ENCODE data around the gene HM13.
"Not testable (repeated sequence)": the region's sequence is repeated elsewhere in the genome, so short reads cannot be mapped to it uniquely, and the experiment has no call there.

The HM13 gene

DNA sequence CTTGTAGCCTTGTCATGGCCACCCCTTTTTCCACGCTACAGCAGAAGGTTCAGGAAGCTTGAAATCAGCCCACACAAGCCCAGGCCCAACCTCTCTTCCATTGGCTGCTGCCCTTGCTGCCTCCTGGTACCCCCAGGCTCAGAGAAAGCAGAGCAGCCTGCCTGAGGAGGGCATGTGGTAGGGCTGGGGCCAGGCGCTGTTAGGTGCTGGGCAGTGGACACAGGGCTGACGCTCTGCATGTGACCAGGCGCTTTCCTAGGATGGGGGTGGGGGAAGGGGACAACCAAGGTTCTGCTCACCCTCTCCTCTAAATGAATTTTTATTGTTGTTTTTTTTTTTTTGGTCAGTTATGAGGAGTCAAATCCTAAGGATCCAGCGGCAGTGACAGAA lies 54.5 kb downstream of the HM13 start:
- no peak for DNase-seq

DNA sequence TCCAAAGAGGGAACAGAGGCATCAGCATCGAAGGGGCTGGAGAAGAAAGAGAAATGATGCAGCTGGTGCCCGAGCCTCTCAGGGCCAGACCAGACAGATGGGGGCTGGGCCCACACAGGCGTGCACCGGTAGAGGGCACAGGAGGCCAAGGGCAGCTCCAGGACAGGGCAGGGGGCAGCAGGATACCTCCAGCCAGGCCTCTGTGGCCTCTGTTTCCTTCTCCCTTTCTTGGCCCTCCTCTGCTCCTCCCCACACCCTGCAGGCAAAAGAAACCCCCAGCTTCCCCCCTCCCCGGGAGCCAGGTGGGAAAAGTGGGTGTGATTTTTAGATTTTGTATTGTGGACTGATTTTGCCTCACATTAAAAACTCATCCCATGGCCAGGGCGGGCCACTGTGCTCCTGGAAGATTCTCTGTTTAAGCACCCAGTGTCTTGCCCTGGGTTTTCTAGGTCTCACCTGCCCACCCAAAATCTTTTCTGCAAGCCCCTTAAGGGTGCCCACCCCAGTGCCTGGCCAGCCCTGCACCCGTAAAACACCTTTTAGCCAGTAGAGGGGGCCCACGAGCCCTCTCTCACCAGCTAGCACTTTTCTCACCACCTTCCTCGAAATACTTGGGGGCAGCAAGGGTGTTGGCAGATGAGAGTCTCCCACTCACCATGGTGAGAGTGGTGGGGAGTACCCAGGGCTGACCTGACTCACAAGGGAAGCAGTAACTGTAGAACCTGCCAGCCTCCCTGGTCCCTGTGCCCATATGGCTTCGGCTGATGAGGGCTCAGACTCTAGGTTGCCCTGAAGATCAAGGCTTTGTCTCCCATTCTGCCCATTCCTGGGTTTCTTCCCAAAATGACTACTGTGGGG lies 55.1 kb downstream of the HM13 start:
- DNase-seq: peak; percentile 58

DNA sequence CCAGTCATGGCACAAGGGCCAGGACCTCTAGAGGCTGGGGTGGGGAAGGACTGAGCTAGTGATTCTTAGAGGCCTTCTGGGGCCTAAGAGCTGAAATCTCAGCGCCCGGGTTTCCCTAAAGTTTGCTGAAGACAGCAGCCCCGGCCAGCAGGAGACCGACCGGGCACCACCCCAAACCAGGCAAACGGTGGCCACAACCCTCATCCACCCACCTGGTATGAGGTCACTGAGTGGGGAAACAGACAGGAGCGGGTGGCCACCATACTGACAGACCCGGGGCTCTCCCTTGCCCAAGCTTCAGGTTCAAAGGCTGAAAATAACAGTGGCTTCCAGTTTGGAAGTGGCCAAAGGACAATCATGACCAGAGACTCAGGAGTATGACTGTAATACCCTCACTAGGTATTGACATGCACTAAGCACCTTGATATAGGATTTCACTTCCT lies 55.8 kb downstream of the HM13 start:
- DNase-seq: no peak

DNA sequence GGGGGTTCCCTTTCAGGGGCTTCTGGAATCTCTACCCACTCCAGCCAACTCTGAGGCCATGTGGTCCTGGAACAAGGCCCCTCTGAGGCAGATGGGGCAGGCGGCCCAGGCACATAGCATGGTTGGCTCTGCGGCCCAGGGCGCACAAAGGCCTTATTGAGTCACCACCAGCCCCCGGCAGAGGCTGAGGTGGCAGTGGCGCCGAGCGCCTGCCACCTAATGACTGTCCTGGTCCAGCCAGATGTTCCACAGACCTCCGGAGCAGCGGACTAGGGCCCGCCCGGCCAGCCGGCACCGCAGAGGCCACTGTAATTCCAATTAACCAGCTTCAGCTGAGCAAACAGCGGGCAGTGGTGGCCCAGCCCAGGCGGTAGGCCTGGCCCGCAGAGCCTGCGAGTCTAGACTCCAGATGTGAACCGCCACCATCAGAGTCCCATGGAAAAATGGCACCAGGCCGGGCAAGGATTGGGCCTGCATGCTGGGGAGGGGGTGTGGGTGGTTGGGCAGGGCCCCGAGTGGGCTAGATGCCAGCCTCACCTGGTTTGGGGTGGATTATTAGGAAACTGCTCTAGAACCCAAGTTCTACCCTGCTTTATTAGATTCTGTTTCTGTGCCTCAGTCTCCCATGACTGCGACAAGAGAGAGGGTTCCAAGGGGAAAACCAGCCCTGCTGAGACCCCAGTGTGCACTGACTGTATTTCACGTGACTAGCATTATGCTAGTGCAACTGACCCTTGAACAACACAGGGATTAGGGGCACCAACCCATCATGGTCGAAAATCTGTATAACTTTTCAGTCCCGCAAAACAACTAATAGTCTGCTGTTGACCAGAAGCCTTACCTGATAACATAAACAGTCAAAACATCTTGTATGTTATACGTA lies 56.7 kb downstream of the HM13 start:
- no peak for DNase-seq

DNA sequence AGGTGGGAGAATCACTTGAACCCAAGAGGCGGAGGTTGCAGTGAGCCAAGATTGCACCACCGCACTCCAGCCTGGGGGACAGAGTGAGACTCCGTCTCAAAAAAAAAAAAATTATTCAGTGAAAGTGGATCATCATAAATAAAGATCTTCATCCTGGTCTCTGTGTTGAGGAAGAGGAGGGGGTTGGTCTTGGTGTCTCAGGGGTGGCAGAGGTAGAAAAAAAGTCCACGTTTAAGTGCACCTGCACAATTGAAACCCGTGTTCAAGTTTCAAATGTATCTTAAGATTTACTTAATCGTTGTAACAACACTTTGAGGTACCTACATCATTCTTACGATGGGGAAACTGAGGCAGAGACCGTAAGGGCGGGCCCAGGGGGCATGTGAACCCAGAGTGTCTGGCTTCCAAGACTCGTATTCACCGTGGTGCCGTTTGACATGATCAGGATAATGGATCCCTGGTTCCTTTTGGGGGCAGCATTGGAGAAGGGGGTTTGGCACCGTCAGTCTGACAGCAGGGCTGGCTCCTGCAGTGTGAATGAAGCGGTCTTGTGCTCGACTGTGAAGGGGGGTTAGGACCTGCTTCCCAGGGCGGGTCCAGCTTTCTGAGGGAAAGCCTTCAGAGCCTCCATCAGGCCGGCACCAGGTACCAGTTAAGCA lies 57.9 kb downstream of the HM13 start:
- no peak for DNase-seq

DNA sequence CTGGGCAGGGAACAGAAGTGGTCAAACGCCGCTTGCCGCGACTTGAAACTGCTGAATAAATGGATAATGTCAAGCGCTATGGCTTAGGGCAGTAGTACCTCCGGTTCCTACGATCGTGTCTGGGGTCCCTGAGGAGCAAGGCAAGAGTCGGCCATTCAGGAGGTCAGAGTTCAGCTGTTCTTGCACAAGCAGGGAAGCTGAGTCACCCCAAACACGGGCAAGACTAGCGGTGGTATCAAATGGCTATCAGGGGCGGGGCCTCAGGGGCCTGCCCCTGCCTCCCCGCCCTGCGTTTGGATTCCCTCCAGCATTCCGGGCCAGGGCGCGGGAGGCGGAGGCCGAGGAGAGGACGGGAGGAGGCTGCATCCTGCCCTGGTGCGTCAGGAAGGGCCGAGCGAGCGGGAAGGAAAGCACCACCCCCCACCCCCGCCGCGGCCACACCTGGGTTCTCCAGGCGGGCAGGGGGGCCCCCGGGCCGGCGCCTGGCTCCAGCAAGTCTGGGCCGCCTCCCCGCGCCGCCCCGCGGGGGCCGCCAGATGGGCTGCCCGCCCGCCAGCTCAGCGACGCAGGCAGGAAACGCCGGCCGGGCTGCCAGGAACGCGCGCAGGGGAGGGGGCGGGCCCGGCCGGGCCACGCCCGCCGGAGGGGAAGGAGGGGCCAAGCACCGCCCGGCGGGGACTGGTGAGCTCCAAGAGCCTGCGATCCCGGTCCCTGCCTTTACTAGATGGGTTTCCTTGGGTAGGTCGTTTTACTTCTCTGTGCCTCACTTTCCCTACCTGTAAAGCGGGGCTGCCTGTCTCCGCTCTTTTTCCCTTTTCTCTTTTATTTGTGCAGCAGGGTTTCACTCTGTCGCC lies 58.7 kb downstream of the HM13 start:
- peak; percentile 99 for DNase-seq

DNA sequence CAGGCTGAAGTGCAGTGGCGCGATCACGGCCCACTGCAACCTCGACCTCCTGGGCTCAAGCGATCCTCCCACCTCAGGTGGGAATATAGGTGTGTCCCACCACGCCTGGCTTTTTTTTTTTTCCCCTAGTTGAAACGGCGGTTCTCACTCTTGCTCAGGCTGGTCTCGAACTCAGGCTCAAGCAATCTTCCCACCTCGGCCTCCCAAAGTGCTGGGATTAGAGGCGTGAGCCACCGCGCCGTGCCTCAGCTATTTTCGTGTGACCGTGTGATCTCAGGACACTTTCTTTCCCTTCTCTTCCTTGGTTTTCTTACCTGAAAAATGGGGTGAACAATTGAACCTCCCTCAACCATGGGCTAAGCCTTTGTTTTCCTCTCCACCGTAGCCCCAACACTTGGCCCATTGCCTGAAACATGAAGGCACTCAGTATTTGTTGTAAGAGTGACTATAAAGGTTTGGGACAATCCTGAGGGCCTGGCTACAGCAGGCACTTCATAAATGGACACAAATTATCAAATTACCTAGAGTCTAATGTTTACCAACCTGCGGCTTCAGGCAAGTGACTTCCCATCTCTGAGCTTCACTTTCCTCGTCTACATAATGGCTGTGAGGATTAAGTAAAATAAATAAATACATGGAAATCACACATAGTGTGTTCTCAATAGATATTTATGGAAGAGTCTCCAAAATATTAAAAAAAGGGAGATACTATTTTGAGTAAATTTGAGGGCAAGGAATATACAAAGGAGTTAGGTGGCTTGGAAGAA lies 59.5 kb downstream of the HM13 start:
- DNase-seq: peak; percentile 82

DNA sequence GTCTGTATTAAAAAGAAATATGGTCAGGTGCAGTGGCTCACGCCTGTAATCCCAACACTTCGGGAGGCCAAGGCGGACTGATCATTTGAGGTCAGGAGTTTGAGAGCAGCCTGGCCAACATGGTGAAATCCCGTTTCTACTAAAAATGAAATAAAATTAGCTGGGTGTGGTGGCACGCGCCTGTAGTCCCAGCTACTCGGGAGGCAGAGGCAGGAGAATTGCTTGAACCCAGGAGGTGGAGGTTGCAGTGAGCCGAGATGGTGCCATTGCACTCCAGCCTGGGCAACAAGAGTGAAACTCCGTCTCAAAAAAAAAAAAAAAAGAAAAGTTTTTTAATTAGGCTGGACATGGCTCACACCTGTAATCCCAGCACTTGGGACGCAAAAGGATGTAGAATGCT lies 60.7 kb downstream of the HM13 start:
- not testable (repeated sequence) for DNase-seq

DNA sequence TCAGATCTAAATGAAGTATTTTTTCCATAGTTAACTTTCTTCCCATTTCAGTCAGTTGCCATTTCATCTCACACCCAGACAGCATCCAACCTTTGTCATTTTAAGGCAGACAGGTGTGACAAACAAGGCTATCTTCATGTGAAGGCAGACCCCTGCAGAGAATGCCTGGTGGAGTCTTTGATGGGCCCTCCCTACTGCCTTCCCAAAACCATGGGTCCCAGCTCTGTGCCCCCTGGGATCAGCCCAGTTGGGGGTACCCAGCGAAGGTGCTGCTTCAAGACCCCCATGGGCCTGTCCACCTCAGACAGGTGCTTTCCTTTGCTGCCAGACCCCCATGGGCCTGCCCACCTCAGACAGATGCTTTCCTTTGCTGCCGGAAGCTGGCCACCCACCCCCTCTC lies 62.5 kb downstream of the HM13 start:
- DNase-seq: no peak

DNA sequence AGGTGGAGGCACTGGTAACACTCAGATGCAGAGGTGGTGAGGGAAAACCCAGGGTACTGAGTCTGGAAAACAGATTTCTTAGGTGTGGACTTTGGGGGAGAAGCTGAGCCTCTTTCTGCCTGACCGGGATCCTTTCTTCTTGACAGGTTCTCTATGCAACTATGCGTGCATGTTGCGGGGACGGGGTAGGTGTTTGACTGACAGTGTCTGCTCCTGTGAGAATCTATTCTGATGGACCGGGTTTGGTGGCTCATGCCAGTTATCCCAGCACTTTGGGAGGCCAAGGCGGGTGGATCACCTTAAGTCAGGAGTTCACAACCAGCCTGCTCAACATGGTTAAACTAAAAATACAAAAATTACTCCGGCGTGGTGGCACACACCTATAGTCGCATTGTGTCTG lies 63.0 kb downstream of the HM13 start:
- DNase-seq: no peak

DNA sequence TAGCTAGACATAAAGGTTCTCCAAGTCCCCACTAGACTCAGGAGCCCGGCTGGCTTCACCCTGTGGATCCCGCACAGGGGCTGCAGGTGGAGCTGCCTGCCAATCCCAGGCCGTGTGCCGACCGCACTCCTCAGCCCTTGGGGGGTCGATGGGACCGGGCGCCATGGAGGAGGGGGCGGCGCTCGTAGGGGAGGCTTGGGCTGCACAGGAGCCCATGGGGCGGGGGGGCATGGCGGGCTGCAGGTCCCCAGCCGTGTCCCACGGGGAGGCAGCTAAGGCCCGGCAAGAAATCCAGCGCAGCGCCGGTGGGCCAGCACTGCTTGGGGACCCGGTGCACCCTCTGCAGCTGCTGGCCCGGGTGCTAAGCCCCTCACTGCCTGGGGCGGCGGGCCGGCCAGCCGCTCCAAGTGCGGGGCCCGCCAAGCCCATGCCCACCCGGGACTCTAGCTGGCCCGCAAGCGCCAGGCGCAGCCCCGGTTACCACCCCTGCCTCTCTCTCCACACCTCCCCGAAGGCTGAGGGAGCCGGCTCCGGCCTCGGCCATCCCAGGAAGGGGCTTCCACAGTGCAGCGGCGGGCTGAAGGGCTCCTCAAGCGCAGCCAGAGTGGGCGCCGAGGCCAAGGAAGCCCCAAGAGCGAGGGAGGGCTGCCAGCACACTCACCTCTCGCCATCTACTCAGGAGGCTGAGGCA lies 64.4 kb downstream of the HM13 start:
- DNase-seq: no peak

DNA sequence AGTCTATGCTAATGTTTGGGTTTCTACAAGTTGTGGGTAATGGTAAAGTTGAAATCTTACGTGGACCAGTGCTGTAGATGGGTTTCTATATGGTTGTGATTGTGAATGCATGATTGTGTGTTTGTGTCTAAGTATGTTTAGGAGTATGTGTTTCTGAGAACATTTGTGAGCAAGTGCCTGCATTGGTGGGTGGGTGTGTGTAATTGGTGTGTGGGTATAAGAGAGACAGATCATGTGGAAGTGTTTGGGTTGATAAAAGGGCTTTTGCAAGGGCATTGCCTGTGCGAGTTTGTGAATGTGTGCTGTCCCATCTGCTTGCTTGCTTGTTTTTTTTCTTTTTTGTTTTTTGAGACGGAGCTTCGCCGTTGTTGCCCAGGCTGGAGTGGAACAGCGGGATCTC lies 65.0 kb downstream of the HM13 start:
- DNase-seq: no peak

DNA sequence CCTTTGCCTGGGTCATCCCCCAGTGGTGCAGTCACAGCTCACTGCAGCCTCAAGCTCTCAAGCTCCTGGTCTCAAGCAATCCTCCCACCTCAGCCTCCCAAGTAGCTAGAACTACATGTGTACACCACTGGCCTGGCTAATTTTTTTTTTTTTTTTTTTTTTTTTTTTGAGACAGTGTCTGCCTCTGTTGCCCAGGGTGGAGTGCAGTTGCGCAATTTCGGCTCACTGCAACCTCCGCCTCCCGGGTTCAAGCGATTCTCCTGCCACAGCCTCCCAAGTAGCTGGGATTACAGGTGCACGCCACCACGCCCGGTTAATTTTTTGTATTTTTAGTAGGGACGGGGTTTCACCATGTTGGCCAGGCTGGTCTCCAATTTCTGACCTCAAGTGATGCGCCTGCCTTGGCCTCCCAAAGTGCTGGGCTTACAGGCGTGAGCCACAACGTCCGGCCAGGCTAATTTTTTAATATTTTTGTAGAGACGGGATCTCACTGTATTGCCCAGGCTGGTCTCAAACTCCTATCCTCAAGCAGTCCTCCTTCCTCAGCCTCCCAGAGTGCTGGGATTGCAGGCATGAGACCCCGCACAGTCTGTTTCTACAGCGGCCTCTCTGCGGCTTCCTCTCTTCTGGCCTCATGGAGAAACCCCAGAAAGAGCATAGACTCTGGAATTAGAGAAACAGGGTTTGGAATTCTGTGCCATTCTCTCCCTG lies 65.9 kb downstream of the HM13 start:
- not testable (repeated sequence) for DNase-seq

DNA sequence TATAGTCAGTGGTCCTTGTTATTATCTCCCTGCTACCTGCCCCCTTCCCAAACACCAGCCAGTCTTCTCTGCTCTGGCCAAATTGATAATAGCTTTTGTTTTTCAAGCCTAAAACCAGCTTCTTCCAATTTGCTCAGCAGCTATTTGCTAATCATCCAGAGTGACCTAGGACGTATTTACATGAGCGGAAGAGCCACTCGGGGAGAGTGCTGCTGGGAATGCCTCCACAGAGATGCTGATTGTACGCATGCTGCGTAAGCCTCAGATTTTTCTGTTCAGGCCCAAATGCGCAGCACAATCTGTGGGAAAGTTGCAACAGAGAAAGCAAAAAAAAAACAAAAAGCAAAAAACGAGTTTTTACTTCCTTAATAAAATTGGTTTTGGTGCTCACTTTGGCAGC lies 66.5 kb downstream of the HM13 start:
- no peak for DNase-seq

DNA sequence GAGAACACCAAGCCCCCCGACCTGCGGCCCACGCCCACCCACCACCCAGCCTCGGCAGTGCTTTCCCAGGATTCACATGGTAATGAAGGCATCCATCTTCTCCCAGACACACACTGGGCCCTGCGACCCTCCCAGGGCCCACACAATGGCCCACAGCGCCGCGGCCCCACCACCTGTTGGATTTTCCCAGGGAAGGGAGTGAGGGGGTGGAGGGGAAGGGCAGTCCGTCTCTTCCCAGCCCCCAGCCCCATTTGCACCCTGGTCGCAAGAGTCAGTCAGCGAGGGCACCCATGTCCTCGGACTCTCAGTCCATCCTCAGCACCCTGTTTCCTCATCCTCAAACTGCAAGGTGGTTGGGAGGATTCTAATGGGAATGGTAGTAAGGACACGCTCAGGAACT lies 67.1 kb downstream of the HM13 start:
- no peak for DNase-seq

DNA sequence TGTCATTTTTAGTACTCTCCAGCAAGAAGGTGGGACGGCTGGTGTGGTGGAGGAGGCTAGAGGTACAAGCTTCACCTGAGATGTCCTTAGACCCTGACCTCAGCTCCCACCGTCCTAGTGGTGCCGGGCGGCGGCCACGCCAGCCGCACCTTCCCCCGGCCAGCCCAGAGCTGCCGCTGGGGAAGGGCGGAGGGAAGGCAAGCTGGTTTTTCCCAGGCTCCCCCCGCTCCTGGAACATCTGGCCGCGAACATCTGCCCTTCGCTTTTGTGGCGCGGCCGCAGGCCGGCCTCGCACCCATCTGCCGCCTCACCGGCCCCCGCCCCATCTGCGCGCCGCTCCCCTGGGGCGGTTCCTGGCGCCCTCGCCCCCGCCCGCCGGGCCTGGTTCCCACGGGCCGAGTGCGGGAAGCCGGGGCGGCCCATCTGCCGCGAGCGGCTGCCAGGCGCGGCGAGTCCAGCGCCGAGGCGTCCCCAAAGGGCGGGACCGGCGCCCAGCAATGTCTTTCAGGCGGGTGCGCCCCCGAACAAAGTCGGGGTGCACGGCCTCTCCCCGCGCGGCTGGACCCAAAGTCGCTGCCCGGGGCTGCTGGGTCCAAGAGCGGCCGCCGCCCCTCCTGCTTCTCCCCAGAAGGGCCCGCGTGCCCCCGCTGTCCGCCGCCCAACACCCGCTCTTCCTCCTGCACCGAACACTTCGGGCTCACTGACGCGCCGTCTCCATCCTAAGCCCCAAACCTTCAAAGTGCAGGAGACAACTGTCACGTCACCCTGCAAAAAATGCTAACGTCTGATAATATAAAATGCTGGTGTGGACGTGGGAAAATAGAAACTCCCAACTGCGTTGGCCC lies 73.5 kb downstream of the HM13 start:
- no peak for DNase-seq

DNA sequence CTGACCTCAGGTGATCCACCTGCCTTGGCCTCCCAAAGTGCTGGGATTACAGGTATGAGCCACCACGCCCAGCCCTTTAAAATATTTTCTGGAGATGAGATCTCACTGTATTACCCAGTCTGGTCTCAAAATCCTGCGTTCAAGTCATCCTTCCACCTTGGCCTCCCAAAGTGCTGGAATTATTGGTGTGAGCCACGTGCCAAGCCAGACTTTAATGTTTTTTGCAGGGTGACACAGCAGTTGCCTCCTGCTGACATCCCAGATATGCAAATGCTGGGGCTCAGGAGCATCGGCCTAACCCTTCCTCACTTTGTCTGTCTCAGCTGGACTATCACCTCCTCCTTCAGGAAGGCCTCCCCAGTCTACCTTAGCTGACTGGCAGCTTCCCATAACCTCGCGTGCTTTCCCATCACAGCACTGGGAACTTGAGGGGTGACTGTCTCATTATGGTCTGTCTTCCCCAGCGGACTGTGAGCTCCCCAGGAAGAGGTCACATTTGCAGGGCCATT lies 76.5 kb downstream of the HM13 start:
- no peak for DNase-seq

DNA sequence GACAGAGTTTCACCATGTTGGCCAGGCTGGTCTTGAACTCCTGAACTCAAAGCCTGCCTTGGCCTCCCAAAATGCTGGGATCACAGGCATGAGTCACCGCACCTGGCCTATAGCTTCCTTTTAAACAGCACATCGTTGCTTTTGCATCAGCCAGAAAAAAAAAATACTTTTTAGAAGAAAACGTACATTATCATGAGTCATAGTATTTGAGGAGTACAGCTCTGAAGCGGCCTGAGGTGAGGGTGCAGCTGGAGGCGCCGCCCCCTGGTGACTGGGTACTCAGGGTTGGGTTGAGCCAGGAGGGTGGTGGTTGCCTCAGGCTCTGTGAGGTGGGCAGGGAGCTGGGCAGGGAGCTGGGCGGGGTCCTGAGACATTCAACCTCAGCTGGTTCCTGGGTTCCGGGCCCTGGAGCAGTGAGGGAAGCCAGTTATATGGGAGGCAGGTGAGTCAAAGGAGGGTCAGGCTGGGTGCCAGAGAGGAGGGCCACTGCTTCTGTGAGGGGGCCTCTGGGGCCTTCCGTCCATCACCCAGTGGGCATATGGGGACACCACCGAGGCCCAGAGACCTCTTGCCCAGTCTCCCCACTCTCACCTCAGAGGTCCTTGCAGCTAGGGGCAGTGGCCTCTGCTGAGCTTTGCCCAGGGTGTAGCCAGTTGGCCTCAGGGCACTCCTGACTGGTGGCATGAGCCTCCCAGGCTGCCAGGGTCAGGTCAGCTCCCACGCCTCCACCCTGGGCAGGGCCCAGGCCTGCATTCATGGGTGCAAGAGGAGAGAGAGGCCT lies 79.2 kb downstream of the HM13 start:
- DNase-seq: no peak

All from NCI-H1105 (cell line).